ENCODE data around the gene TBC1D22A.

TBC1D22A gene

DNA sequence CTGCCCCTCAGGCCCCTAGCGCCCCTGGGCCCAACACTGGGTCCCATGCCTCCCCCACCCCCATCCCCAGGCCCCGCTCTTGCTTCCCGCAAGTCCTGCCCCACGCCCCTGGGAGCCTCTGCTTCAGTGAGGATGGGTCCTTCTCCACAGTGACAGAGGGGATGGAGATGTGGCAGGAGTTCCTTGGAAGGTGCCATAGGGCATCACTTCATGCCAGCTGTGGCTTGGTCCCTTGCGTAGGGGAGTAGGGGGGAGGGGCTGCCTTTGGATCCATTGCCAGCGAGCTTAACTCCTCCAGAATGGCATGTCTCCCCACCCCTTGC lies 9.5 kb upstream of the TBC1D22A start:
- no peak for DNase-seq (ENCODE audit: low read depth in 3 of 3, low spot score in 1 of 3)

DNA sequence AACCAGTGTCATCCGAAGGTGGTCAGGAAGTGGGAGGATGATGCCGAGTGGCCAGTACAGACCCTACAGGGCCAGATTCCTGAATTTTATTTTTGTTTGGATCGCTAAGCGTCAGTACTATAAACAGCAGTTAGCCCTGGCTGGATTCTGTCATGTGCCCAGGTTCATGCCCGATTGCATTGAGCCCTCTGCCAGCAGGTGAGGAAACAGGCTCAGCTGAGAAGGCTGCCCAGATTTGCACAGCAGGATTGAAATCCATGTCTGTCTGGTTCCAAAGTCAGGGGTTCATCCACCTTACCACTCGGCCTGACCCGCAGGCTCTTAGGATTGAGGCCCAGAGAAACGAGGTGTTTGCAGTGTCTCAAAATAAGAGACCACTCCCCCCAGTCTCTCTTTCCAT lies 9.1 kb upstream of the TBC1D22A start:
- DNase-seq (ENCODE audit: low read depth in 3 of 3, low spot score in 1 of 3): no peak

DNA sequence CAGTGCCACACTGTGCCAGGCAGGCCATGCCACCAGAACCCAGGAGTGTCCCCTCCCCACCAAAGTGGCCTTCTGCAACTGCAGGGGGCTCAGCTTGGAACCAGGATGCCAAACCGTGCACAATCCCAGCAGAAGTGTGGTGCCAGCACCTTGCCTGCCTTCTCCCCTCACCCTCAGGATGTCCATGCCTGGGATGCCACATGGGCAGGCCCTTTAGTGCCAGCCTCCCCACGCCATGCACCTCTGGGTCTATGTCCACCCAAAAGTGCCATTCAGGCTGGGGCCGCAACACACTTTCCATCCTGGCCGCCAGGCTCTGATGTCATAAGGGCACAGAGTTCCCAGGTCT lies 8.7 kb upstream of the TBC1D22A start:
- DNase-seq (ENCODE audit: low read depth in 3 of 3, low spot score in 1 of 3): no peak

DNA sequence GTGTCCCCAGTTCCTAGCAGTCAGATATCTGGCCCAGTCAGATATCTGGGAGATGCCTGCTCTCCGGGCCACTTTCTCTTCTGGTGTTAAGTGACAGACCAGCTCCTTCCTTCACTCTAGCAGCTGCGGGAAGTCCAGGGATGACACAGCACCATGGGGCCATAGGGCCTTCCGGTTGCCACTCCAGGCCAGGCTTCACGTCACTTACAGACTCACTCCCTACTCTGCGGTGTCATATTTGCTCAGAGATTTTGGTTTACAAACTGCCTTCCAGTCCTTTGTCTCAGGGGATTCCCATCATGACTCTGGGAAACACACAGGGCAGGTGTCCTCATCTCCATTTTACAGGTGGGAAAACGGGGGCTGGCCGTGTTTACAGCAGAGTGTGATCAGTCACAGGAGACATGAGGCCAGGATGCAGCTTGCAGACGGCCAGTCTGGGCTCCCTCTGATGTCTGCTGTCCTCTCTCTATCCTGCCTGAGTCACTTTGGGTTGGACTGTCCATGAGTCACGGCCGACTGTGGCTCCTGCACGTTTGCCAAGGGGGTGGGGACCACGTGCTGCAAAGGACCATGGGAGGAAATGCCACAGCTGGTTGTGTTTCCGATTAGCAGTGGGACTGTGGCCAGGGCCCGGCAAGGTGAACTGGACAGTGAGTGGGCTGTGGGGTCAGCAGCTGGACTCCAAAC lies 8.2 kb upstream of the TBC1D22A start:
- no peak for DNase-seq (ENCODE audit: low read depth in 3 of 3, low spot score in 1 of 3)

GRCh38 chr22:46754826-46755225 lies 7.6 kb upstream of the TBC1D22A start:
- DNase-seq (ENCODE audit: low read depth in 3 of 3, low spot score in 1 of 3): no peak

DNA sequence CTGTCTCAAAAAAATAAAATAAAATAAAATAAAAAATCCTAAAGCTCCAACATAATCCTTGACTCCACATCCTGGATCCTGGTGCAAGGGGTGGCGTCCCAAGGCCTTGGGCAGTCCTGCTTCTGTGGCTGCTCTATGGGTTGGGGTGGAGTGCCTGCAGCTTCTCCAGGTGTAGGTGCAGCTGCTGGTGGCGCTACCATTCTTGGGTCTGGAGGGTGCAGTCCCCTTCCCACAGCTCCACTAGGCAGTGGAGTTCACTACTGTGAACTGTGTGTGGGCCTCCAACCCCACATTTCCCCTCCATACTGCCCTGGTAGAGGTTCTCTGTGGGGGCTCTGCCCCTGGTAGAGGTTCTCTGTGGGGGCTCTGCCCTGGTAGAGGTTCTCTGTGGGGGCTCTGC lies 6.9 kb upstream of the TBC1D22A start:
- DNase-seq (ENCODE audit: low read depth in 3 of 3, low spot score in 1 of 3): no peak

DNA sequence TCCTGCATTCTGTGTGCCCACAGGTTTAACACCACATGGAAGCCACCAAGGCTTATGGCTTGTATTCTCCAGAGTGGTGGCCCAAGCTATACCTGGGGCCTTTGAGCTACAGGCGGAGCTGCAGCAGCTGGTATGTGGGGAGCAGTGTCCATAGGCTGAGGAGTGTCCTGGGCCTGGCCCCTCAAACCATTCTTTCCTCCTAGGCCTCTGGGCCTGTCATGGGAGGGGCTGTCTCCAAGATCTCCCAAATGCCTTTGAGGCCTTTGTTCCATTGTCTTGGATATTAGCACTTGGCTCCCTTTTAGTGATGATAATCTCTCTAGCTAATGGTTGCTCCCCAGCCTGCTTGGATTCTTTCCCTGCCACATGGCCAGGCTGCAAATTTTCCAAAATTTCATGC lies 6.4 kb upstream of the TBC1D22A start:
- DNase-seq (ENCODE audit: low read depth in 3 of 3, low spot score in 1 of 3): no peak

- no peak for DNase-seq (ENCODE audit: low read depth in 3 of 3, low spot score in 1 of 3)
Measured at GRCh38 chr22:46757104-46757503, 5.3 kb upstream of the TBC1D22A start.

GRCh38 chr22:46758121-46758520 lies 4.3 kb upstream of the TBC1D22A start:
- no peak for DNase-seq (ENCODE audit: low read depth in 3 of 3, low spot score in 1 of 3)

DNA sequence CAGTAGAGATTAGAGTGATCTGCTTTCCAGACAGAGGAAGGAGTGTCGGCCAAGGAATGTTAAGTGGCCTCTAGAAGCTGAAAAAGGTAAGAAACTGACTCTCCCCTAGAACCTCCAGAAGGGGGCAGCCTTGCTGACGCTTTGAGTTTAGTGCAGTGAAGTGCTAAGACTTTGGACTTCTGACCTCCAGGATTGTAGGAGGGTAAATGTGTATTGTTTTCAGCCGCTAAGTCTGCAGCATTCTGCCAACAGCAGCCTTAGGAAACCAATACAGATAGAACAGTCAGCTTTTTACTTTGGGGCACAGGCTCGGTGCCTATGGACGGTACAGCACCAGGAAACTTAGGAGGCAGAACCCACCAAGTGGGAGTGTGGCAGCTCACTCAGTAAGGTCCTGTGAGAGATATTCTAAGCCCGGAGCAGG lies 3.6 kb upstream of the TBC1D22A start:
- no peak for DNase-seq (ENCODE audit: low read depth in 3 of 3, low spot score in 1 of 3)

DNA sequence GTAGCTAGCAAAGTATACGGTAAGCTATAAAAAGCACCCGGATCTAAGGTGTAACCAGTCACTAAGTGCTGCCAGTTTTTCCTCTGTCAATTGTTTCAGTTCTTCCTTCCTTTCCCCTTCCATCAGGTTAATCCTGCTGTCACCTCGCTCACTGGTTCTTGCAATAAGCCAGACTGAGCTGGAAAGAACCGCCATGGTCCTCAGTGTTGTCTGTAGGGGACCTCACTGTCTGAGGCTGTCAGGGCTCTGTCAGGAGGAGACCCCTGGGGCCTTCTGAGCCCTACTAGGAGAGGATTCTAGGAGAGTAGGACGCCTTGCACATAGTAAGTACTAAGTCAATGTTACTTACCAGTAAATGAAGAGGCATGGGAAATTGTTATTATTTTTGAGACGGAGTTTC lies 1.4 kb upstream of the TBC1D22A start:
- DNase-seq (ENCODE audit: low read depth in 3 of 3, low spot score in 1 of 3): no peak

DNA sequence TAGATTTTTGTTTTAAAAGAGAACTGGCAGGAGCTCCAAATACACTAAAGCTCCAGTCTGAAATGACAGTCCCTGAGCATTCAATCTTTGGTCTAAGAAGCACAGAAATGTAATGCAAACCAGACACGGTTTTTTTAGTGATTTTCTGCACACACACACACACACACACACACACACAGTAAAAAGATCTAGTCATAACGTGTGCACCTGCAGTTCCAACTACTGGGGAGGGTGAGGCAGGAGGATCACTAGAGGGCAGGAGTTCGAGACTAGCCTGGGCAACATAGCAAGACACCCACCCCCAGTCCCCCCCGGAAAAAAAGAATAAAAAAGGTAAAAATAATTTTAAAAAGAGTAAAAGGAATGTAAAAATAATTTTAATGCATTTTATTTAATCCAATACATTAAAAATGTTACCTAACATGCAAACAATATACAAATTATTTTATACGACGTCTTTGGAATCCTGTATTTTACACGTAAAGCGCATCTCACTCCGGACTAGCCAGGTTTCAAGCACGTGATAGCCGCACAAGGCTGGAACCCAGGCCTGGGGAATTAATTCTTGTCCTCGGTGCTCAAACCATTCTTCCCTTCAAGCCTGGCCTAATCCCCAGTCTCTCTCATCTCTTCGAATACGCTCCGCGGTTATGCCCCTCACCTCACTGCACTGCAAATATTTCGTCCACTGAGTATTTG lies 762 bp upstream of the TBC1D22A start:
- no peak for DNase-seq (ENCODE audit: low read depth in 3 of 3, low spot score in 1 of 3)

GRCh38 chr22:46763051-46763705 lies 728 bp downstream of the TBC1D22A start:
- no peak for DNase-seq (ENCODE audit: low read depth in 3 of 3, low spot score in 1 of 3)

DNA sequence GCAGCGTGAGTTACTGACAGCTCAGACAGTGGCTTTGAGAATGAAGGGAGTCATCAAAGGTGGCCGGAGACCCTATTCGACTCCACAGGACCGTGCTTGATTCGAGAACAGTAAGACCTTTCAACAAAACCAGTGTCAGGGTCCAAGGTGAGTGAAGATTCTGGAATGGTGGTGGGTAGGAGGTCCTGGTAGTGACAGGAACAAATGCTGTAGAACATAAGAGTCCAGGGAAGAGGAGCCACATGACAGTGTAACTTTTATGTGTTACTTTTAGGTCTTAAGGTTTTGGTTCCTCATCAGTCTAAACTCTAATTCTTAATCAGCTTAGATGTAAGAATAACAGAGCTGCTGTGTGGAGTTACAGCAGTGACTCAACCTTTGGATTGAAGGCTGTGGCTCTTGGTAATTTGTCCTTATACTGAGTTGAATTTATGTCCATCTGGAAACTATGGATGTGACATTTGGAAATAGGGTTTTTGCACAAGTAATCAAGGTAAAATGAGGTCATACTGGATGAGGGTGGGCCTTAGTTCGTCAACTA lies 1.8 kb downstream of the TBC1D22A start:
- no peak for DNase-seq (ENCODE audit: low read depth in 3 of 3, low spot score in 1 of 3)

DNA sequence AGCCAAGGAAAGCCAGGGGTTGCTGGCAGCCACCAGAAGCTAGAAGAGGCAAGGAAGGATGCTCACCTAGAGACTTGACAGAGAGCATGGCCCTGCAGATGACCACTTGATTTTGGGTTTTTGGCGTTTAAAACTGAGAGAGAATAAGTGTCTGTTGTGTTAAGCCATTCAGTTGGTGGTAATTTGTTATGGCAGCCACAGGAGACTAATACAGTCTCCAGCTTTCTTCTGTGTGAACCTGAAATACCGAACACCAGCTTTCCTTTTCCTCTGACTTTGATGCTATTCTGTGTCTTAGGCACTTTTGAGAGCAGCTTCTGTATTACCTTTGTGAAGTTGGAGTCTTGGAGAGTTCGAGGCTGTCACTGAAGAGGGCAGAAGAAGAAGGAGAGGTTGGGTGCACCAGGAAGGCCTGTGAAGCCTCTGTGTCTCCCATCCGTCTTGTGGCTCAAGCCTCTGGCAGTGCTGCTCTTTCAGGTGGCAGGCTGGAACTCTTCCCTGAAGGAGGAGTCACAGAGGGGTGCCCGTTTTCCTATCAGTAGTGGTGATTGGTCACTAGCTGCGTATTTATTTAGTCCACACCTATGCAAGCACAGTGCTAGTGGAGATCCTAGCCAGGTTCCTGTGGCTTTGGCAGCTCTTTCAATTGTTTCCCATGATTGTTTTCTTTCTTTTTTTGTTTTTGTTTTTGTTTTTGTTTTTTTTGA lies 2.5 kb downstream of the TBC1D22A start:
- DNase-seq (ENCODE audit: low read depth in 3 of 3, low spot score in 1 of 3): no peak

- no peak for DNase-seq (ENCODE audit: low read depth in 3 of 3, low spot score in 1 of 3)
Measured at GRCh38 chr22:46766611-46767010, 4.2 kb downstream of the TBC1D22A start.

DNA sequence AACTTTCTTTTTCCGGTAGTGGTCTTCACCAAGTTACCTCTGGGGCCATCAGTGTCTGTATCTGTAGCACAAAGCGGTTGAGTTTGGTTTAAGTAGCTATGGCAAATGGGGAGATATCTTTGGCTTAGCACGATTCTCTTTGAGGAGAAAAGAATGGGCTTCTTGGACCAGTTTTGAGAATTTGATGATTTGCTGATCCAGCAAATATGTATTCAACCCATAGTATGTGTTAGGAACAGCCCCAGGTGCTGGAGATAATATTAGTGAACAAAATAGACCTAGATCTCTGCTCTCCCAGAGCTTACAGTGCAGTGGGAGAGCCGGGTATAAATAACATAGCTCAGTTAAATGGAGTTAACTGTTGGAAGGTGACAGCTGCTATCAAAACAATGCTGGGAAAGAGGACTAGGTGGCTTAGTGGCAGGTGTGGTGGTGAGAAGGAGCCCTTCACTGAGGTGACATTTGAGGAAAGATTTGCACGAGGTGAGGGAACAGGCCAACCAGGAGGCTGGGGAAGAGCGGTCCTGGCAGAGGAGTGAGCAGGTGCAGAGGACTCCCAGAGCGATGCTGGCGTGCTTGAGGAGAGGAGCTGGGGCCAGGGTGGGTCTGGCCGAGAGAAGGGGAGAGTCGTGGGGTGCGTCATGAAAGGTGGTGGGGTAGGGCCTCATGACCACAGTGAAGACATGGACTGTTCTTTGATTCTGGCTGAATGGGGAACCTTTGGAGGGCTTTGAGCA lies 5.0 kb downstream of the TBC1D22A start:
- DNase-seq (ENCODE audit: low read depth in 3 of 3, low spot score in 1 of 3): no peak

DNA sequence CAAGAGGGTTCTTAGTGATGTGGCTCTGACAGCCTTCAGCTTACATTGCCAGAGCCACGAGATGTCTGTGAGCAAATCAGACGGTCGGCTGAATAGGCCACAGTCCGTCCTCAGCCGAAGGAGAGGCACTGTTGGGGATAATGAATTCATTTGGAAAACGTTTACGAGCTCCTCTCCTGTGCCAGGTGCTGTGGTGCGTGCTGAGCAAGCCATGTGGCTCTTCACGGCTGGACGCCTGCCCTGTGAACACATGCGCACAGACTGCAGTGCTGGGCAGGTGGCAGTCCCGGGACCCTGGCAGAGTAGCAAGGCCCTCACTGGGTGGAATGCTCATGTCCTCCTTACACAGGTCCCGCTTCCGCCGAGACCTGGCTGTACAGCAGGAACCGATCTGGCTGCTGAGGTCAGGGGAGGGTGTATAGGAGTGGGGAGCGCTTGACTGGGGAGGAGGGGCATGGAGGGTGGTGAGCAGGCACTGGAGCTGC lies 6.8 kb downstream of the TBC1D22A start:
- no peak for DNase-seq (ENCODE audit: low read depth in 3 of 3, low spot score in 1 of 3)

GRCh38 chr22:46769706-46770105 lies 7.3 kb downstream of the TBC1D22A start:
- no peak for DNase-seq (ENCODE audit: low read depth in 3 of 3, low spot score in 1 of 3)

- DNase-seq (ENCODE audit: low read depth in 3 of 3, low spot score in 1 of 3): no peak
Measured at GRCh38 chr22:46770151-46770641, 7.7 kb downstream of the TBC1D22A start.

DNA sequence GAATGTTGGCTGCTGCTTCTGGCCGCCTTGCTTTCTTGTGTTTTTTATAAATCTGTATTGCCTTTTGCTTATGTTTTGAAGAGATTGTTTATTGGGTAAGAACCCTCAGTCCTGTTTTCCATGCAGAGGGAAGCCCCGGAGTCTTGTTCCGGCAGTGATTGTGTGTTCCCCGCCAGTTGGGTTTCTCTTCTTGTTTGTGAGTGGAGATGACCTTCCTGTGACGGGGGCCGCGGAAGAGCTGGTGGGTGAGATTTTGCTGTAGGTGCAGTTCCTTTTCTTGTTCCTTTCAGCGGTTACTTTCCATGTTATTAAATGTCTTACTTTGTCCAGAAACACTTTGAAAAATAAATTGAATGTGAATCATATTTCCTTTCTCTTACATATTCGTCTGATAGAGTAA lies 8.3 kb downstream of the TBC1D22A start:
- no peak for DNase-seq (ENCODE audit: low read depth in 3 of 3, low spot score in 1 of 3)
